HG03521 (cell line): ENCODE data around the gene NT5C1B.

Source experiments
- ATAC-seq: cut with Tn5 transposase; IDR thresholded peaks from one replicate; pipeline ENCODE4 v1.9.1; 2021; ENCODE audit warnings: mild to moderate bottlenecking, moderate library complexity; ENCODE audit not compliant: unreplicated experiment

NT5C1B gene

DNA sequence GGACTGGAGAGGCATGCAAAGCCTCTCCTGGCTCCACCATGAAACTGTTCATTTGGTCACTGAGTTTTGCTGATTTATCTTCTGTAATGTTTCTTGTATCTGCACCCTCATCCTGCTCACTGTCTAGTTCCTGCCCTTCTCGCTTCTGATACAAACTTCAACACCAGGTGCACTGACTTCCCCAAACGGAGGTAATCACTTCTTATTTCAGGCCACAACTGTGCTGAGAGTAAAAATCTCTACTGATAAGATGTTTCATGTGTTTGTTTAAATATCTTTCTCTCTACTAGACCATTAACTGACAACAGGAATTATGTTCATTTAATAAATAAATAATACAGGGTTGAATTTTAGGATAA, 10.9 kb upstream of the NT5C1B start:
- ATAC-seq, result no peak

DNA sequence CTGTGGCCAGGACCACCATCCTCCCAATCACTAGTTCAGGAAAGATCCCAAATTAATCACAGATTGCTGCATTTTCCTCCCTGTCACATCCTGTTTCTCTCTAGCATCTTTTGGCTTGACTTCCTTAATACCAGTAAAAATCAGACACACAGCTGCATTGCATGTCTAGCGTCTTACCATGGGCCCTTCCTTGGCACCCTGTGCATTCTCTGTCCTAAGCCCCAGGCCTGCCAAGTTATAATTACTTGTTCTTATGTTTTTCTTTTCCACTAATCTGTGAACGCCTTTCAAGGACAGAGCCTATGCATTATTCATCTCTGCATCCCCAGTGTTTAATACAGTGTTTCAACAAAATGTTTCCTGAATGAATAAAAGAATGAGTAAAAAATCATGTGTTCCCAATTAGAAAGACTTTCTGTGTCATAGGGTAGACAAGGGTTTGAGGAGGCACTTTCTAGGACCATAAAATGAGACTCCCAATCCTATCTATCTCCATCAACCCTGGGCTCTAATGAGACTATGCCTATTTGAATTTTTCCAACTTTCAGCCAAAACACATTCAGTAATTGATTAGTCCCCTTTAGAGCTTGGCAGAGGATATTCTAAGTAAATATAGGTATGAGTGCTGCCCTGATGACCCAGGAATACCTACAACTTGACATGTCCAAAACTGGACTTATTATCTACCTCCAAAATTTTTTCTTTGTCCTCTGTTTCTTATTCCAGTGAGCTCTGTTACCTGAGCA, 10.3 kb upstream of the NT5C1B start:
- ATAC-seq, result no peak

DNA sequence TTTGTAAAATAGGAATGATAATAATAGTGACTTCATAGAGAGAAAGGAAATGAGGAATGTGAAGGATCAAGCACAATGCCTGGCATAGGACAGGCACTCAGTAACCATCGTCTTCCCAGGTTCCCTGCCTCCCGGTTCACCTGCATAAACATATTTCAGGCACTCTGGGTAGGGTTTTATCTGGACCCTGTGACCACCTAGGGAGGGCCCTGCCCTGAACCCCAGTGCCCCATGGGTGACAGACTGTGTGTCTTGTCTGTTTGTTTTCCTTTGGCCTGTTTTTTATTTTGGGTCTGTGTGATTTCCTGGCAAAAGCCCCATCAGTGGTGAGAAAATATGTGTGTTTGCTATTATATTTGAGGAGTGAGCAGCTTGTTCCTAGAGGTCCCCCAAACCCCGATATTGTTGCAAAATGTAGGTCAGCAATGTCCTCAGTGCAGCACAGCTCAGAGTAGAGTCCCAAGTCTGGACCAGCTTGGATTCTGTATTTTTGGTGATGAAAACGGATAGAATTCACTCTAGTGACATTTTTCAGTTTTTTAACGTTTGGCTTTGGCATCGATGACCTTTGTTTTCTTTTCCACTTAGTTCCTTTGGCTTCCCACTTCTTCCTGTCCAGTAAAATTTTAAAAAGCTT, 9.6 kb upstream of the NT5C1B start:
- no peak for ATAC-seq

DNA sequence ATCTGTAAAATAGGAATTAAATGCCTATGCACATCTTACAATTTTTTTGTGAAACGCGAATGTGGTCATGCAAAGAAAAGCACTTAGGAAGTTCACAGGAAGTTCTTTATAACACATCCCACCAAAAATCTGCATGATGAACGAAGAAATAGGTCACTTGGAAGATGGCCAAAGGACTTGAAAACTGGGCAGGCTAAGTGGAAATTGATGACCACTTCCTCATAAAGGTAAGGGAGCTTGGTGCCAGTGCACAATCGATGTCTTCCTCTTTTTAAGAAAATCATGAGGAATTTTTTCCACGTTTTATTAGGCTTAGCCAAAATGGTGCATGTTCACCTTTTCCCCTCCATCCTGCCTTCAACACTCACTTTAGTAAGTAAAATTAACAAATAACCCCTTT, 8.2 kb upstream of the NT5C1B start:
- ATAC-seq, result no peak

DNA sequence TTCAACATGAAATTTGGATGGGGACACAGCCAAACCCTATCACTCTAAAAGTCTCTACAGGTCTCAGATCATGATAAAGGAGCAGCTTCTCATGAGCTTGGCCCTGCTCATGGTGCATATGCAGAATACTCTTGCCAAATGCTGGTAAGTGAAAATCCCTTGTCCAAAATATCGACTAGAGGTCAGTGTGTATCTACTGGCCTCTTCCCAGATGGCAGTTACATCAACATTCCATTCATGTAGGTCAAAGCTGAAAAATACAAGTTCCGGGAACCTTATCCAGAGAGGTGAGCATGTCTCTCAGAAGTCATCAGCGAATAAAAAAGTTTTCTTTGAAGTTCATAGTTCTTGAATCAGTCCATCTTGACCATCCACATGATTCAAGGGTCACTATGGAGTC, 7.6 kb upstream of the NT5C1B start:
- no peak for ATAC-seq

DNA sequence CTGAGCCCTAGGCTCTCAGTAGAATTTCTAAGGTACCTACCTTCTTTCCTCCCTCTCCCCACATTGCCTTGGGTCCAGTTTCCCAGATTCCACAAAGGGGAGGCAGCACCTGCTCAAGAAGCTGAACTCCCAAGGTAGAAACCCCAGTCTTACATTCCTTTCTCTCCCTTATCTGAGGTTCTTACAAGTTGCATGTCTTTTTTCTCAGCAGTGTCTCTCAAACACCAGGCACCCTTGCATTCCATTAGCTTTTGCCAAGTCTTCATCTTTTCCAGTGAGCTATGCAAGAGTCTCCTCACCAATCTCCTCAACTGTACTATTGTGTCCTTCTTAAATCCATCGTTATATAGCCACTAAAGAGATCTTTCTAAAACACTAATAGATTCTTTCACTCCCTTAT, 4.1 kb upstream of the NT5C1B start:
- no peak for ATAC-seq

DNA sequence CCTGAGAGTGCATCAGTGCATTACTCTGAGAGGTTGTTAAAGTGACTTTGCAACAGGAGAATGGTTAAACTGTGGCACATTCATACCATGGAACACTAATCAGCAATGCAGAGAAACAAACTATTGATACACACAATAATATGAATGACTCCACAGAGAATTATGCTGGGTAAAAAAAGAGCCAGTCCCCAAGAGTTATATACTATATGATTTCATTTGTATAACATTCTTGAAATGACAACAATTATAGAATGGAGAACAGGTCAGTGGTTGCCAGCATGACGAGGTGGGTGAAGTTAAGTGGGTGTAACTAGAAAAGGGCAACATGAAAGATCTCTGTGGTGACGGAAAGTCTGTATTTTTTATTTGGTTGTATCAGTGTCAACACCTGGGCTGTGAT, 3.0 kb upstream of the NT5C1B start:
- no peak for ATAC-seq

DNA sequence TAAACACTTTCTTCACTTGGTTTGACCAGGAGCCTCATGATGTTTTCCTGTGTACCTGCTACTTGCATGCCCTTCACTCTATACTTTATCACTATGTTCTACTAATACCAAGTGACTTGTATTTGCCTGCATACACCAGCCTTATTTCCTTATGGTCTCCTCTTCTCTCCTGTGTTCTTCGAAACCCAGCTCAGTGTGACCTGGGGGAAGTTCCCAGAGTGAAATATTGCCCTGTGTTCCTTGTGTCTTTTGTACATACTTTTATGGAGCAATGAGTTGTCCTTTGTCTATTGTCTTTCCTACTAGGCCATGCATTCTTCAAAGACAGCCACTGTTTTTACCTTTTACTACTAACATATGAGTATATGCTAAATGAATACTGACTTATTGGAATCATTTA, 567 bp downstream of the NT5C1B start:
- no peak for ATAC-seq

DNA sequence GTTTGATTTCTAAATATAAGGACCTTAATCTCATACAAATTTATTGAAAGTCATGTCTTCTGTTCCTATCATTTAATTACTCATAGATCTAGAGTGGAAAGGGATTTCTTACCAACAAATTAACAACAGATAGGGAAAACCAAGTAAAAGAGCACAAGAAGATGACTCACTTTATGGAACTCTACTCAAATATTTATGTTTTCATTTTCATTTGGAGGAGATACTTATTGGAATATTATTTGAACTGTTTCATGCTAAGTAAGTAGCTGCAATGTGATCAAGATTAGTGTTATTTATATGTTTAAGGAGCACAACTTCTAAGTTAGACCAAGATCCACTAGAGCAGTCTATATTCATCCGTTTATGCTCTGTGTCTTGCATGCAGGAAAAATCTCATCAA, 1.3 kb downstream of the NT5C1B start:
- no peak for ATAC-seq

DNA sequence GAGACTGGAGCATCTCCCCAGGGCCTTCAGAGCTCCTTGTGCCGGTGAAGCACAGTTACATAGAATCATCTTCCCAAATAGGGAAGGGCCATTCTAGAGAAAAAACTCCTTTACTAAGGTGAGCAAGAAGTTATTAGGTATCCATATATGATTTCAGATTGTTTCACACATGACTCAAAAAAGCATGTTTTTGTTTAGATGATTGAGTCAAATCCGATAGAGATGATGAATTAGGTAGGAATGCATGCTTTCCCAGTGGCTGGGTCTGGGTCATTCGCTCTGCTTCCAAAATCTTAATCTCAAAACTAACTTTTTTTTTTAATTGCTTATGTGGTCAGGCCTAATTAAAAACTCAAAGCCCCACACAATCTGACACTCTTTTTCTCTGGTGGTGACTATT, 3.8 kb downstream of the NT5C1B start:
- no peak for ATAC-seq

DNA sequence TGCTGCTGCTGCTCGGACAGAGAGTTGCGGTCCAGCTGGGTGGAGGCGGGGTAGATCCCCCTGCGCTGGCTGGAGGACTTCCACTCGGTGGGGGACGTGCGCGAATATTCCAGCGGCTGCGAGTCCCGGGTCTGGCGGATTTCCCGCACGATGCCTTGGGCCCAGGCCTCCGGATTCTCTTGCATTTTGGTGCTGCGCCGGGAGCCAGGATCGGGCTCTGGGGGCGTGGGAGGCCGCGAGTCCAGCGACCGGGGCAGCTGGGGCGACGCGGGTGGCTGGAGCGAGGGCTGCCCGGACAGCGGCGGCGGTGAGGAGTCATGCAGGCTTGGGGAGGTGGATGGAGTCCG, 4.8 kb downstream of the NT5C1B start:
- no peak for ATAC-seq

DNA sequence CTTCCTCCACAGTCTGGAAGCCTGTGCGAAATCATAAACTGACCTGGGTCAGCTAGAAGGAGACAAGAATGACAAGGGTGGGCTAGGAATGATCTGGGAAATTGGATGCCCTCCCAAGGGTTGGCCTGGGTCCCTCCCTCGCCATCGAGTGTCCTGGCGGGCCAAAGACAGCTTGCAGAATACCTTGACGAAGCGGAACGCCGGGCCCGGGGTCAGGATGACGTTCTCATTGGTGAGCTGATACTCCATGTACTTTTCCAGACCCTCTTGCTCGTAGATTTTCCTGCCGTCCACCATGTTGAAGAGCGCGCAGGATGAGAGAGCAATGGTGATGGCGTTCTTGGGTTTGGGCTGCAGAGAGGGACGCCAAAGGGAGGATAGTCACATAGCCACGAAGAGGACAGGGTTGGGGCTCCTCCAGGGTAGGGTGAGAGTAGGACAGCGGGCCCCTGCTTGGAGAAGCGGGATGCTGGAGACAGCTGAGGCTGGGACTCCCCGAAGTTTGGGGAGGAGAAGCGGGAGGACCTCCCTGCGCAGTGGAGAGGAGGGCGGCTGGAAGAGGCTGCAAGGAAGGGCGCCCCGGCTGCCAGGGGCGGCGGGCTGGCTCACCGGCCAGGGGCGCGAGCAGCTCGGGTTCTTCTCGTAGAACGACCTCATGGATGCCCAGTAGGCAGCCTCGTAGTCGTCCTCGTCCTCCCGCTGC, 5.3 kb downstream of the NT5C1B start:
- ATAC-seq, result no peak

DNA sequence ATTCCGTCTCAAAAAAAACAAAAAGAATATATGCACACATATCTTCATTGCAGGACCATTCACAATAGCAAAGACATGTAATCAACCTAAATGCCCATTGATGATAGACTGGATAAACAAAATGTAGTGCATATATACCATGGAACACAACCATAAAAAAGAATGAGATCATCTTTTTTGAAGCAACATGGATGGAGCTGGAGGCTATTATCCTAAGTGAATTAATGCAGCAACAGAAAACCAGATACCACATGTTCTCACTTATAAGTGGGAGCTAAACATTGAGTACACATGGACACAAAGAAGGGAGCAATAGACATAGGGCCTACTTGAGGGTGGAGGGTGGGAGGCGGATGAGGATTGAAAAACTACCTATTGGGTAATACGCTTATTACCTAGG, 8.8 kb downstream of the NT5C1B start:
- no peak for ATAC-seq

DNA sequence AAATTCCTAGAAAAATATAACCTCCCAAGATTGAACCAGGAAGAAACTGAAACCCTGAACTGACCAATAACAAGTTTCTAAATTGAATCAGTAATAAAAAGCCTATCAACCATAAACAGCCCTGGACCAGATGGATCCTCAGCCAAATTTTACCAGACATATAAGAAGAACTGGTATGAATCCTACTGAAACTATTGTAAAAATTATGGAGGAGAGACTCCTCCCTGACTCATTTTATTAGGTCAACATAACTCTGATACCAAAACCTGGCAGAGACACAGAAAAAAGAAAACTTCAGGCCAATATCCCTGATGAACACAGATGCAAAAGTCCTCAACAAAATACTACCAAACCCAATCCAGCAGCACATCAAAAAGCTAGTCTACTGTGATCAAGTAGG, 11.3 kb downstream of the NT5C1B start:
- no peak for ATAC-seq

DNA sequence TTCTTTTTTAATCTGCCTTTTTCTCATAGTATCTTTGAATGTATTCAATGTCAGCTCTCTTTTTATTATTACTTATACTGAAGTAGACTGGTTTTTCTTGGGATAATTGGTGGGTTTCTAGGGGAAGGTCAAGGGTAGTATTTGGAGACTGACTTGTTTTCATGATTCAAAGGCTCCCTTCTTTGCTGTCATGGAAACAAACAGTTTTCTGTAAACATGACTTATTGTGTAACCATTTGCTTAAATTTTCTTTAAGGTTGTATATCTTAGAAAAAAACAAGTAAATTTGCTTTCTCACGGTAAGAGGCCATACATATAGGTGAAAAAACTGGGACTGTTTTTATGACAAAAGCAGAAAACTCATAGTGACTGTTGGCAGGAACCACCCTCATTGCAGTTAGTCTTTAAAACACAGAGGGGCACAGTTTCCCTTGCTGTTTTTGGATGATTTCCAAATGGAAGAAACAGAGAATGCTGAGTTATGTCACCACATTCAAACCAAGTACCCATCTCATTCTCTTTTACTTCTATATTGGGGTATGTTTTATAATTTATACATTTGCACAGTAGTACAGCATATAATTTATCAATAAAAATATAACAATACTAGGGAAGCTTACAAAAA, 23.1 kb downstream of the NT5C1B start:
- no peak for ATAC-seq

DNA sequence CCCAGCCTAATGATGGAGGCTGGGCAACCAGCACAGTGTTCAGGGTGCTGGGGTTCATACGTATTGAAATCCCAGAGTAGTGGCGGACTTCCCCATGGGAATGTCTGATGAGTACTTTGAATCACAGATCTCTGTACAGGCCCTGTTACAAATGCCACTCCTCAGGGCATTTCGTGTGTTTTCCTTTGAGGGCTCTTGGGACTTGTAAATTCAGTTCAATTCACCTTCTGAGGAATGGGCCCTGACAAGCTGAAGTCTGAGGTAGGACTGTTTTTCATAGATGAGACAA, 28.6 kb downstream of the NT5C1B start:
- peak; percentile 0 for ATAC-seq

DNA sequence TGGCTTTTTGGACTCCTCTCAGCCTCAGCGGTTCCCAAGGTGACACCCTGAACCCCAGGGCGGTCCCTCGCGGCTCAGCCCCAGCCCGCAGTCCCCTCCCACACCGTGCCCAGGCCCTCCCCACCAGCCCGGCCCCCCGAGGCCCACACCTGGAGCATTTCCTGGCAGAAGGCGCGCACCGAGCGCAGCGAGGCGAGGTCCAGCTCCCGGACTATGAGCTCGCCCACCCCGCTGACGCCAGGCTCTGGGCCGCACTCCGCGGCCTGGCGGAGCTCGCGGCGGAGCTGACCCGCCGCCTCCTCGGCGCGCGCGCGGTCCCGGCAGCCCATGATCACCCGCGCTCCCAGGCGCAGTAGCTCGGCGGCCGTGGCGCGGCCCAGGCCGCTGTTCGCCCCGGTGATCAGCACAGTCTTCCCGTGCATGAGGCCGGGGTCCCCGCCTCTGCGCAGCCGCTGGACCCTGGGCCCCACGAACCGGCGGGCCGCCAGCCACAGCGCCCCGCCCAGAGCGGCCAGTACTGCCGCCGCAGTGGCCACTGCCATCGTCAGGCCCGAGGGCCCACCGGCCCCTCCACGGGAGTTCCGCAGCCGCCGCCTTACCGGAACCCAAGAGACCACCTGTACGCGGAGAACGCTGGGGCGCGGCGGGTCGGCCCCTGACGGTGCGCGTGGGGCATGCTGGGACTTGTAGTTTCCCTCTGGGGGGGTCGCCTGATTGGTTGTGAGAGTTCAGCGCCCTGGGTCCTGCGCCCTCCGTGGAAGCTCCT, 29.2 kb downstream of the NT5C1B start, which contains the start of gene RDH14:
TSS of gene RDH14 (minus strand) at position 623 of the 766 bp plus-strand sequence. CDS start at position 542, 81 bp downstream.
- peak; percentile 92 for ATAC-seq

DNA sequence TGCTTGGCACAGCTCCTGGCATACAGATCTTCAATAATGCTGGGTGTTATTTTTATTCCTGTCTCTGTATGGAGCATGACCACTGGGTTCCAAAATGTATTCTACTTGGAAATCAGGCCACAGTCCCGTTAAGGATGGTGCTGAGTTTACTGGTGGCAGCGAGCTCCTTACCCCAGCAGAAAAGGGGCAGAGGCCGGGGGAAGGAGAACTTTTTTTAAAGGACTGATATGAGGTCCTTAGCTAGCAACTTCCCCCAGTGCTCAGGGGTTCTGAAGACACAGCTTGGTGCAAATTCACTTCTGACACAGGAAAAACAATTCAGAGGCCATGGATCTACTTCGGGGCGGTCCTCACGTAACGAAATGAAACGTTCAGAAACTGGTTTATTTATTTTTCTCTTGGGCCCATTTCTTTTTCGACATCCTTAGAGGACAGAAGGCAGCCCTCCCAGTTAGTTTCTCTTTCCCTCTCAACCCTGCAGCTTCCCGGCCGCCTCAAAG, 29.8 kb downstream of the NT5C1B start:
- ATAC-seq, result no peak

DNA sequence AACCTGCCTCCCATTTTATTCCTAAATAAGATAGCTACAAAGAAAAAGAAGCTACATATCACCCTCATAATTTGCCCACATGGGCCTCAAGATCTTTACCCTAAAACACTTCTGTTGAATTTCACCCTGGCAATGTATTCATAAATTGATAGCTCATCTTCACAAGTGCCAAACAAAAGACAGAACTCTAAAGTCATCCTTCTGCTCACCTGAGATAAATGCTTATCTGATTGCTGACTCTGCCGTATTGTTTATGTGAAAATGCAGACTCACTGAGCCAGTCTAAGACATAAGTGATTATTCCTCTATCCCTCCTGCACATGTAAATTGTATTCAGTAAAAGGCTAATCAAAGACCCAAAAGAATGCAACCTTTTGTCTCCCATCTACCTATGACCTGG, 30.9 kb downstream of the NT5C1B start:
- ATAC-seq, result no peak

DNA sequence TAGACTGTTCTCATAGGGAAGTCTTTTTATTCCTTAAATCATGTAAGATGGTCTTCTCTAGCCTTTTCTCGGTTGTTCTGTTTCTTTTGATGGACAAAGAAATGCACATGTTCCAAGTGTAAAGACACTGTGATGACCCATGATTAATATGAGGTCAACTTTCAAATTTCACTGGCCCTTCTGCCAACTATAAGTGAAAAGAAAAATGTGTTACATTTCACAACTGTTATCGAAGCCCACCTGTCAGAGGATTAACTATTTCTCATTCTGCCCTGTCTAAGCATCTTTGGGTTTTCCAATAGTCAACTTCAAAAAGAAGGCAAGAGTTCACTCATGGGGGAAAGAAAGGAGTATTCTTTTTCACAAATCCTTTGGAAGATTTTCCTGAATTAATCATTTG, 32.2 kb downstream of the NT5C1B start:
- ATAC-seq, result no peak
